ENCODE data around the gene EEF1A1.

The EEF1A1 gene

DNA sequence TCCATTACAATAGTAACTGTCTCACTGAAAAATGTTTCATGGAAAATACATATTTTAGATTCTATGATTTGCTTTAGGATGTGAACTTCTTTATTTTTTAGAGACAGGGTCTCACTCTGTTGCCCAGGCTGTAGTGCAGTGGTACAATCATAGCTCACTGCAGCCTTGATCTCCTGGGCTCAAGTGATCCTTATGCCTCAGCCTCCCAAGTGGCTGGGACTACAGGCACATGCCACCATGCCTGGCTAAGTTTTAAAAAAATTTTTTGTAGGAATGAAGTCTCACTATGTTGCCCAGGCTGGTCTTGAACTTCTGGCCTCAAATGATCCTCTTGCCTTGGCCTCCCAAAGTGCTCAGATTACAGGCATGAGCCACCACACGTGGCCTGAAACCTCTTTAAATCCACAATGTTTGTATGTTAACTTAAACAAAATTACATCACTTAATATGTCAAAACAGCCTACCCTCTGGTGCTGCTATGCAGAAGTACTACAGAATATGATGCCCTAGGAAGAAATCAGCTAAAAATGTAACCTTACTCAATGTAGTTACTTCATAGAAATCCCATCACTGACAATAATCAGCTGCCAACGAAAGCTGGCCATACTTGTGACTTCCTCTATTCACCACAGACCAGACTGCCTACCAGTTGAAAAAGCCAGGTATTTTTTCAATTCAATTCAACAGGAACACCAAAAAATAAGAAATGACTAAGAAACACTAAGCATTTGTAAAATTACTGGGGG is 17.6 kb downstream of the EEF1A1 start:
- DNase-seq: no peak

DNA sequence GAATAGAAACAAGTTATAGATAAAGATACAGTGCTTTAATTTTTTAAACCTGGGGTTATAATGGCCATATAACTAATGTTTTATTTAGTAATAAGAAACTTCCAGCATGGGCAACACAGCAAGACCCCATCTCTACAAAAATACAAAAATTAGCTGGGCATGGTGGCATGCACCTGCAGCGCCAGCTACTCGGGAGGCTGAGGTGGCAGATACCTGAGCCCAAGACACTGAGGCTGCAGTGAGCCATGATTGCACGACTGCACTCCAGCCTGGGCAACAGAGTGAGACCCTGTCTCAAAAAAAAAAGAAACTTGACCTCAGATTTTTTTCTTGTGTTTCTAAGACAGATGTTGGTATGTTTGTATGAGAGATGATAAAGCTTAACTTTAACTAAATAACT is 22.9 kb downstream of the EEF1A1 start:
- no peak for DNase-seq

DNA sequence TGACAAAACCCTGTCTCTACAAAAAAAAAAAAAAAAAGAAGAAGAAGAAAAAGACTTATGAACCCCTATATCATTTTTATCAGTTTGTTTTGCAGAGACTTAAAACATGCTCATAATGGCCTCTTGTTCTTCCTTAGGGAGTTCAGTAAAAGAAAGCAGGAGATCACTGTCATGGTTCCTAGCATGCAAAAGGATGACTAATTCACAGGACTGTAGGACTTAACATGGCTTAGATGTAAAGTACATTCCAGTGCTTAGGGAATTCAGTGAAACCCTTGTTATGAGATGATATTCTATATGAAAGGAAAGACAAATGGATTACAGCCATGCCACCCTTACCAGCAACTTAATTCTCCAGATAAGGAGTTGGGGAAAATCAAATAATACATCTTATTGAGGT is 29.5 kb downstream of the EEF1A1 start:
- DNase-seq: no peak

- DNase-seq: no peak
These were observed 33.4 kb downstream of the EEF1A1 start for GRCh38 chr6:73487473-73487872.

GRCh38 chr6:73484438-73484837 is 36.4 kb downstream of the EEF1A1 start:
- DNase-seq: no peak

GRCh38 chr6:73481969-73482368 is 38.9 kb downstream of the EEF1A1 start:
- DNase-seq: no peak

DNA sequence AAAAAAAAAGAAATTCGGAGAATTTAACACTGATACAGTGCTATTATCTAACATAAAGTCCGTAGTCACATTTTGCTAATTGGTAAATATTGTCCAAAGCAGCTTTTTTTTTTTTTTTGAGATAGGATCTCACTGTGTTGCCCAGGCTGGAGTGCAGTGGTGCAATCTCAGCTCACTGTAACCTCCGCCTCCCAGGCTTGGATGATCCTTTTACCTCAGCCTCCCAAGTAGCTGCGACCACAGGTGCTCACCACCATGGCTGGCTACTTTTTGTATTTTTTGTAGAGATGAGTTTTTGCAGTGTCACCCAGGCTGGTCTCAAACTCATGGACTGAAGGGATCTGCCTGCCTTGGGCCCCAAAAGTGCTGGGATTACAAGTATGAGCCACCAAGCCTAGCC is 43.4 kb downstream of the EEF1A1 start:
- DNase-seq: no peak

GRCh38 chr6:73476723-73477122 is 44.1 kb downstream of the EEF1A1 start:
- DNase-seq: no peak

GRCh38 chr6:73471686-73472290 is 49.0 kb downstream of the EEF1A1 start:
- no peak for DNase-seq
